ENCODE measurements around the gene GYS2.

The GYS2 gene

GRCh38 chr12:21518451-21518850 lies 86.2 kb downstream of the GYS2 start:
- DNase-seq (ENCODE audit: insufficient read length, low spot score), result no peak
- FAIRE-seq, result no peak

DNA sequence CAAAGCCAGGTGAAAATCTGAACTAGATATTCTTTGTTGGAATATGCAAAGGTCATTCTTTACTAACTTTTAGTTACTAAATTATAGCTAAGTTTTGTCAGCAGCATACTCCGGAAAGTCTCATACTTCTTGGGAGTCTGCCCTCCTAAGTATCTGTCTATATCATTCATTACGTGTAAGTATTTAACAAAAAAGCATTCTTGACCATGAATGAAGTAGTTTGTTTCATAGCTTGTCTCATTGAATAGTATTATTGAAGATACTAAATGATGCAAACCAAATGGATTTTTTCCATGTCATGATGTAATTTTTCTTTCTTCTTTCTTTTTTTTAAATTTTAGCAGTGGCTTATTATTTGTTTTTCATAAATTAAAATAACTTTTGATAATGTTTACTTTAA lies 88.4 kb downstream of the GYS2 start:
- no peak for FAIRE-seq
- DNase-seq (ENCODE audit: insufficient read length, low spot score), result no peak

DNA sequence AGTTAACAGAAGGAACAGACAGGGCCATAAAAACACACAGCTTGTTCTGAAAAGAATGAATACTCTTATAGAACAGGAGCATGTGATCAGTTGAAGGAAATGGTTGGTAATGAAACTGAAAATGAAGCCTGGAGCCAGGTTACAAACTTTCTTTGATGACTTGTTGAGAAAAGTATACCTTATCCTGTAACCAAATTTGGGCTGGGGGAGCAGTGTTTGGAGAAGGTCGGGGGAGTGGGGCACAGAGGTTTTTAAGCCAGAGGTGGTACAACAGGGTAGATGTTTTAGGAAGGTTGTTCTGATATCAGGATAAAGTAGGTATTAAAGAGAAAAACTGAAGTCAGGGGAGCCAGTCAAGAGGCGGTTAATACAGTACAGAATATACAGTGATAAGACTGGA lies 94.9 kb downstream of the GYS2 start:
- FAIRE-seq, result peak; percentile 83
- DNase-seq (ENCODE audit: insufficient read length, low spot score), result no peak

DNA sequence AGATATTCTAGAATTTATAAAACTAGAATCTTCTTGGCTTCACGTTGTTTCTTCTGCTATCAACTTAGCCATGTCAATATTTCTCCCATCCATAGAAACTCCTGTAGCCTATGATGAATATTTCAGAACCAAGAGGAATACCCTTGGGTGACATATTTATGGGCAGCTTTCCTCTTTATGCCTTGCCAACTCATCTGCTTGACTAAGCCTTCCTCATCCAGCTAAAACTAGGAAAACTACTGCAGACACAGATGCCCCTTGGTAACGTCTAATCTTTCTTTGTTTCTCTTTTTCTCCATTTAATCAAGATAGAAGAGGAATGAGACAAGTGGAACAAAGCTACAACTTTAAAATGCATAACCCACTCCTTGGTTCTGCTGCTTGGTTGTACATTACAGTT lies 96.8 kb downstream of the GYS2 start:
- DNase-seq (ENCODE audit: insufficient read length, low spot score) (no peak), FAIRE-seq (no peak)

GRCh38 chr12:21505888-21506287 lies 98.8 kb downstream of the GYS2 start:
- DNase-seq (ENCODE audit: insufficient read length, low spot score) (no peak), FAIRE-seq (no peak)

DNA sequence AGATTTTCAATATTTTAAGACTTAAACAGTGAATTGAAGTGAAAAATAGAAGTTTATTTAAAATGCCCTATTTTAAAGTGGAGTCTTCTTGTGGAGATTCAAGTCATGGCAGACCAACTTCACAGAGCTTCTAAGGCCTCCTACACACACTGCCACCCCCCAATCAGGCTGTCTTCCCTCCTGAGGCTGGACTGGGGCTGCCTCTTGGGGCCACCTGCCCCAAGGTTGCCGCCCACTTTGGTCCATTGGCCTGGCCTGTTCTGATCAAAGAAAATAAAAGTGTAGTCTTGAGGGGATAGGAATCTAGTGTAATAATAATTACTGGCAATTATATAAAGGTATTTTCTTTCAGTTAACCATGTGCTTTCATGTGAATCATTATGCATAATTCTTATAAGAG lies 101.8 kb downstream of the GYS2 start:
- FAIRE-seq, result no peak
- no peak for DNase-seq (ENCODE audit: insufficient read length, low spot score)

GRCh38 chr12:21502164-21502496 lies 102.5 kb downstream of the GYS2 start:
- DNase-seq (ENCODE audit: insufficient read length, low spot score) (no peak), FAIRE-seq (no peak)

DNA sequence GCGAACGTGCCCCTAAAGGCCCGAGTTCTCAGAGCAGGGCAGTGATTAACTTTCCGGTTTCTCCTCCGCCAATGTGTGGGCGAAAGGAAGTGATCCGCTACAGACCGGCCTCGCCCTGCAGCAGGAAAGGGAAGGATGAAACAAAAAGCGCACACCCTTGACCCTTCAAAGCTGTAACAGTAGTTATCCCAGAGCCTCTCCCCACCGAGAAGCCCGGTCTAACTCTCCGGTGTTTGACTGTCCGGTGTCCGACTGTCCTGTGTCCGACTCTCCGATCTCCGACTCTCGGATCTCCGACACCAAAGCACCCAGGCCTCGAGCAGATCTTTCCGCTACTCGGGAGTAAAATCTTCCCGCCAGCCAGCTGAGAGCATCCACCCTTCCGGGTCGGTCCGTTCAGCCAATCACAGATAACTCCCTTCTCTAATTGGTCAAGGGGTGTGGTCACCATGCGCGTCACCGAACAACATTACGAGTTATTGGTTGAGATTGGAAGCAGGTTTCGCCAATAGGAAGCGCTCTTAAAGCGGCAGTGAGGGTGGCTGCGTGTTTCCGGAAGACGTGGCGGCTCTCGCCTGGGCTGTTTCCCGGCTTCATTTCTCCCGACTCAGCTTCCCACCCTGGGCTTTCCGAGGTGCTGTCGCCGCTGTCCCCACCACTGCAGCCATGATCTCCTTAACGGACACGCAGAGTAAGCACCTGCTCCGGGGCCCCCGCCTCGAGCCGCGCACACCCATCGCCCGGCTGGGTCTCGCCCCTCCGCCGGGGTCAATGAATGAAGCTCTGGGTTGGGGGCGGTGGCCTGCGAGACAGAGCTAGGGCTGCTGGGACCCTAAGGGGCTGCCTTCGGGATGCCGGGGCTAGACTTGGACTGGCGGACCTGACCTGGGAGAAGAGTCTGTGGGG lies 103.1 kb downstream of the GYS2 start, which contains the start of the genes GOLT1B and RECQL:
TSS of gene GOLT1B (plus strand) at position 532 of the 906 bp plus-strand sequence. CDS start at position 667, 135 bp downstream.
TSS of gene RECQL (minus strand) at position 378 of the 906 bp plus-strand sequence. CDS start 2,065 bp downstream, outside the sequence.
- FAIRE-seq (peak; percentile 97), DNase-seq (ENCODE audit: insufficient read length, low spot score) (peak; percentile 71)

DNA sequence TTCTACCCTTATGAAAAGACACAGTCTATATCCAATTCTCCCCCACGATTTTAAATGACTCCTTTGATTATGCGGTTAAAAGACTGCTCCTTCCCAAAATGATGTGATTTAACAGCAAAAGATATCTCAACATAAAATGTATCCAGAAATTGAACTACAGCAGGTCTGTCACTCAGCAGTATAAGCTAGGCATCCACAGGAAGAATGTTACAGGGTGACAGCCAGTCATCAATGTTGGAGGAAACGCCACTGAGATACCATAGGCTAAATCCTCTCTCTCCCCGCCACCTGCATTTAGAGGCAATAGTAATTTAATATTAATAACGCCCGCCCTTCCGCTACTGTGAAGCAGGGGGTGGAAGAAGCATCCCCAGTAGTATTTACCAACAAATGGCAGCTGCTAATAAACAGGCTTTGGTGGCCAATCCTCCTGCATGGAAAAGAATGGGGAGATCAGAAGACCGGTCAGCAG lies 103.8 kb downstream of the GYS2 start:
- DNase-seq (ENCODE audit: insufficient read length, low spot score) (no peak), FAIRE-seq (no peak)

GRCh38 chr12:21499765-21500164 lies 104.9 kb downstream of the GYS2 start:
- no peak for FAIRE-seq
- no peak for DNase-seq (ENCODE audit: insufficient read length, low spot score)

Data from GM19239 (cell line).